GM19238 (cell line): ENCODE data around the gene MZT1.
"Not testable (repeated sequence)": the region's sequence is repeated elsewhere in the genome, so short reads cannot be mapped to it uniquely, and the experiment has no call there.

Experiments used
- DNase-seq: peaks from one replicate; pipeline ENCODE4 v3.0.0; 2011; ENCODE audit warnings: low spot score; ENCODE audit not compliant: insufficient read length

MZT1 gene, protein sequence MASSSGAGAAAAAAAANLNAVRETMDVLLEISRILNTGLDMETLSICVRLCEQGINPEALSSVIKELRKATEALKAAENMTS

DNA sequence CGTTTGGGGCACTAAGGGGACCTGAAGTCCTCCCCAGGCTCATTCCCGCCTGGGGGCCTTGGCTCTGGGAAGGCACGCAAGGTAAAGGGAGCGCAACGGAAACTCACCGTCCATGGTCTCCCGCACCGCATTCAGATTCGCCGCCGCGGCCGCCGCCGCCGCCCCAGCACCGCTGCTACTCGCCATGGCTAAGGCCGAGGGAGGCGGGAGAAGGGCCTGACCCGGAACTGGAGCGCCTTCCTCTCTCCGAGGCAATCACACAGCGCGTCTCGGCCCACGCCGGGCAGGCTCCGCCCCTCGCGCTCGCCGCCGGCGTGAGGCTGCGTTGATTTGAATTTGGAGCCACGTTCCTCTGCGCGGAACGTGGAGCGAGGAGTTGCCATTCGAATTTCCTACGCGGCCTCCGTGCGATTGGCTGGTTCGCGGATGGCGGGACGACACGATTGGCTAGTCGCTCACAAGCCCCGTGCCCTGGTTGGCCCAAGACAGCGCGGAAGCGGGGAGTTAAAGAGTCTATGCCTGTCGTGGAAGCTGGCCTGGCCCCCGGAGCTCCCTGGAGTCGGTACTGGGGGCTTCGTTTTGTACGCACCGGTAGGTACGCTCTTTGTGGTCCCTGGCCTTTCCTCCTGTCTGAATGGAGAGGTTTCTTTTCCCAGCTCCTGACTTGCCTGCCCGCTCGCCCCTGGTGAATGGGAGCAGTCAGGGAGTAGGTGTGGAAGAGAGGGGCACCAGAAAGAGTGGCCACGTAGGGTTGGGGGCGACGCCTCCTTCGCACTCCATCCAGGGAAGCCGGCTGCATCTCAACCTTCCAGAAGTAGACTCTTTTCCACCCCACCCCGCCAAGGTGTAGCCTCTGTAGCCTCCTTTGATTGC lies at the start of gene MZT1, which contains the start of gene BORA:
Gene MZT1 (minus strand): TSS at position 213 of the 873 bp plus-strand sequence. CDS start 27 bp downstream, at position 186.
Gene BORA (plus strand): TSS at position 507 of the 873 bp plus-strand sequence. CDS start 1,018 bp downstream, outside the sequence.
- peak; percentile 73 for DNase-seq

DNA sequence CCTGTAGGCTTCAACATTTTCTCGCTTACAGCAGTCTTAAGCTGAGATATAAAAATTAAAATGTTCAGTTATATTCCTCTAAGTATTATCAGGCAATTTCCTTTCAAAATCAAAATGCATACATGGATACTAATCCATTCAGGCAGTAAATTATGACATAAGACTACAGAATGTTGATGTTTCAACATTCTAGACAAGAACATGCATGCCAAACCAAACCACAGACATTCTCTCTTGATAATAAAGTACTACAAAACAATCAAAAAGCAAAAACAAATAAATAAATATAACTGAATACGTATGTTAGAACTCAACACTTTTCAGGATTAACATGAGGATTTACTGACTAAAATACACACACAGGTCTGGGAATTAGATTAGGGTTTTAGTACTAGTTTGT lies 46.6 kb upstream of the MZT1 start:
- DNase-seq, result no peak

DNA sequence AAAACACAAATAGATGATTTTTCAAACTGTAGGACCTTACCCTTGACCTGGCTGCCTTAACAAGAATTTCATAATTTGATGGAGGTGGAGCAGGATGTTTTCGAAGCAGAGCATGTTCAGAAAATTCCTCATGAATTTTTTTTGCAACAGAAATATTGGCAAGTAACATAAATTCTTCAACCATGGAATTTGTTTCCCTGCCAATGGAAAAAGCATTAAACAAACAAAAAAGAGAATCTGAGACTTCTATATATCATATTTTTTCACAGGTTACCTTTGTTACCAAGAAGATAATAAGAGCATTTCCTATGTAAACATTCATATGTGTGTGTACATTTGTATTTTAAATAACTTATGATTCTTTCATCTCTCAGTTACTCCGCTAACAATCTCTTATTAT lies 36.0 kb upstream of the MZT1 start:
- no peak for DNase-seq

DNA sequence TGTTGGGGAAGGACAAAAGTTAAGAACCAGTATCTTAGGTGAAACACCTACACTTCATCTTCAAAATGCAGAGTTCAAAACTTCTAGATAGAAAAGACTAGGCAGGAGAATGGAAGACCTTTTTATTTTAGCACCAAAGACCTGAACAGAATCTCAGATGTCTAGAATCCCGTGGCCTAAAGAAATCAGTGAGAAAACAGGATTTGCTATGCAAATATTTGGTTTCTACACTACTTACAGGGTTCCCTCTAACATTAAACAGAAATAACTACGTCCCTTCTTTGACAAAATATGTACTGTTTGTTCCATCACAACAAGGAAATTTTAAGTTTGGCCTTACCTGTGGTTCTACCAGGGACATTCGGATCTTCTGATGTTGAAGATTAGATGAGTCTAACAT lies 32.8 kb upstream of the MZT1 start:
- no peak for DNase-seq

DNA sequence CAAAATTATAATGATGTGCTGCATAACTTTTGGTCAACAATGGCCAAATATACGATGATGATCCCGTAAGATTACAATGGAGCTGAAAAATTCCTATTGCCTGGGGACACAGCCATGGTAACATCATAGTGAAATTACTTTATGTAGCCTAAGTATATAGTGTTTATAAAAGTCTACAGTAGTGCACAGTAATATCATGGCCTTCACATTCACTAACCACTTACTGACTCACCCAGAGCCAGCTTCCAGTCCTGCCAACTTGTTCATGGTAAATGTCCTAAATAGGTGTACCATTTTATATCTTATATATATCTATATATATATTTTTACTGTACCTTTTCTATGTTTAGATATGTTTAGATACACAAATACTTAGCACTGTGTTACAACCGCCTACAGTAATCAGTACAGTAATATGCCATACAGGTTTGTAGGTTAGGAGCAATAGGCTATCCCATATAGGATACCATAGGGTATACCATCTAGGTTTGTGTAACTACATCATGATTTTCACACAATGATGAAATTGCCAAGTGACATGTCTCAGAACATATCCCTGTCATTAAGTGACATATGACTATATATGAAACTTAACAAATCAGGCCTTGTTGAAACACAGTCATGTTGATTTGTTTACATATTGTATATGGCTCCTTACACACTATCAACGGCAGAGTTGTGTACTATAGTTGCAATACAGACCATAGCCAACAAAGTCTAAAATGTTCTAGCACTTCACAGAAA lies 30.5 kb upstream of the MZT1 start:
- no peak for DNase-seq

DNA sequence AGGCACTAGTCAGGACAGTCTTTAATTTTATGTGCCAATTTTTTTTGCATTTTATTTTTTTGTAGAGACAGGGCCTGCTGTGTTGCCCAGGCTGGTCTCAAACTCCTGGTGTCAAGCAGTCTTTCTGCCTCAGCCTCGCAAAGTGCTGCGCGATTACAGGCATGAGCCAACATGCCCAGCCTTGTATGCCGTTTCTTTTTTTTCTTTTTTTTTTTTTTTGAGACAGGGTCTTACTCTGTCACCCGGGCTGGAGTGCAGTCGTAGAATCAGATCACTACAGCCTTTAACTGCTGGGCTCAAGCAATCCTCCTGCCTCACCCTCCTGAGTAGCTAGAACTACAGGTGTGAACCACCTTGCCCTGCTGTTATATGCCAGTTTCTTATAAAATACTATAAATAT lies 26.7 kb upstream of the MZT1 start:
- DNase-seq, result no peak

DNA sequence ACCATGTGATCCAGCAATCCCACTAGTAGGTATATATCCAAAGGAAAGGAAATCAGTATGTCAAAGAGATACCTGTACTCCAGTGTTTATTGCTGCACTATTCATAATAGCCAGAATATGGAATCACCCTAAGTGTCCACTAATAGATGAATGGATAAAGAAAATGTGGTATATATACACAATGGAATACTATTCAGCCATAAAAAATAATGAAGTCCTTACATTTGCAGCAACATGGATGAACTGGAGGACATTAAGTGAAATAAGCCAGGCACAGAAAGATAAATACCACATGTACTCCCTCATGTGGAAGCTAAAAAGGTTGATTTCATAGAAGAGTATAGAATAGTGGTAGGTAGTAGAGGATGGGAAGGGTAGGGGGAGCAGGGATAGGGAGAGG lies 23.8 kb upstream of the MZT1 start:
- DNase-seq, result no peak

DNA sequence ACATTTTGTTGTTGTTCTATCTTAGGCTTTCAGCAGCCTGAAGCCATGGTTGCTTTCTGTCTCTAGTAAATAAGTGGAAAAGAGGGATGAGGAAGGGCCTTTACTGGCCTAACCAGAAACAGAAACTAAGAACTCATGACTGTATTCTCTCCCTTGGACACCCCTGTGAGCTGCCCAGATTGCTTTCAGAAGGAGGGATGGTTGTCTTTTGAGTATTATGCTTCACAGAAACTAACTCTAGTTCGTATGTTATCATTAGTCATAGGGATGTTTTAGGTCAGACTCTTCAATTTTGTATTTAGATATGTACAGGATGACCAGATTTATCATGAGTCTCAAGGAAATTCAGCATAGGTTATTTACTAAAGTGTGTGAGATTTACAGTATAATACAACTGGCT lies 17.8 kb upstream of the MZT1 start:
- DNase-seq, result no peak

DNA sequence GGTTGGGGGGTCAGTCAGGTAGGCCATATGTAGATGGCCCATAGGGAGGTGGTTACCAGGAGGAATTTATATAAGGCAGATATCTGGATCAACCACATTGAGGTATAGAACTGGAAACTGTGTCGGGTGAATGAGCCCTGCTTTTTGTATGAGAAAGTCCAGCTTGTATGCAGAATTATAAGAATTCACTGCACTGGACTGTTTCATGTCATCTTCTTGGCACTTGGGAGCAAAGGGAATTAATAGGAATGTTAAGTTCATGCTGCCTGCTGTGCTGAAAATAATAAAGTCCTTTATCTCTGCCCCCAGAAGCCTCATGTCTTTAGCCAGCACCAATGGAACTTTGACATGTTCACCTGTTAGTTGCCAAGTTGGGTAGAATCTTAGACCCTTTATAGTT lies 12.6 kb upstream of the MZT1 start:
- no peak for DNase-seq

DNA sequence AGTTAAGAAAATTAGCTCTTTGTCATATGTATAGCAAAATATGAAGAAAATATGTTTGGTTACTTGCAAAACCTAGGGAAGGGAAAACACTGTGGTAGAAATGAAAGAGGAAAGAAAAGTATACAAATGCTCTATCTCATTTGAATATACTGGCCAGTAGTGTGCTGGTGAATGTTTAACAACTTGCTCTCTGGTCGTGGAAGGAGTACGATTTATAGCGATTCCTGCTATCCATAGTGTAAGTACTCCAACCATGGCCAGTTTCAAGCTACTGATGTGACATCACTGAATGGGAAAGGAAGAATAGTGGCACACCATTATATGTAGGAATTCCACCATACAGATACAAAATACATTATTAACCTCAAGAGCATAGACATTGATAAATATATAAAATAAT lies 9.6 kb upstream of the MZT1 start:
- no peak for DNase-seq

DNA sequence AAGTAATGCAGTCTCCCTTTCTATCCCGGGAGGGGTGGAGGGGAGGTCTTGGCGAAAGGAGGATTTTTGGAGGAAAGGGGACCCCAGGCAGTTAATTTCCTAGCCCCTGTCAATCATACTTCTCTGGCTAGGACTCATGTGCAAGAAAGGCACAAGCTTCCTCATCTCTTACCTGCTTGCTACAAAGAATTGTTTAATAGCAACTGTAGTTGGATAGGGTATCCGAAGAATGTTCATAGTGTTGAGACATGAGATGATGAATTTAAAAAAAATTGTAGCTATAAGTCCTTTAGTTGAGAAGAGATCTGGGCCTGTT lies 819 bp upstream of the MZT1 start:
- DNase-seq, result no peak

DNA sequence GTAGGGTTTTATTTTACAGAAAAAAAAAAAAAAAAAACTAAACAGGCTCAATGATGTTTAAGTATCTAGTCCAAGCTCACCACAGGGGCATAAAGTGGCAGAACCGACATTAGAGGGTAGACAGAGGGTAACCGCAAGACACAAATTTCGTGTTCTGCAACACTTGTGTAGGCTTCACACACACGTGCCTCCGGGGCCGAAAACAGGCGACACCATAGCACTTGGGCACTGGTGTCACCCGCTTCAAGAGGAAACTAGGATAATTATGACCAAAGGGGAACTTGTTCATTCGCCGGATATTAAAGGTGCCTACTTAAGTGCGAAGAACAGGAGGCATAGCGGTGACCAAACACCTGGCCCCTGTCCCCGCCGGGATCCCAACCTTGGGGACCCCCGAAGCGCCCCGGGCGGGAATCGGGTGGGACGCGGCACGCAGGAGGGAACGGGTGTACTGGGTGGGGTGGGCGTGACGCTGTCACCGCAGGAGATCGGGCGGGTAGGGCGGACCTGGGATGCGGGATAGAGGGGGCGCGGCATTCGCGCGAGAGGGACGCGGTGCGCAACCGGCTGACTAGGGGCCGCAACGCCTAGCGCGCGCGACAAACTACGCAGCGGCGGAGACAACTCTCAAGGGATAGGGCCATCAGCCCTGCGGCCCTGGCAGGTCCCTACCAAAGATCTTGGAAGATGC lies 558 bp downstream of the MZT1 start:
- DNase-seq, result peak; percentile 1

DNA sequence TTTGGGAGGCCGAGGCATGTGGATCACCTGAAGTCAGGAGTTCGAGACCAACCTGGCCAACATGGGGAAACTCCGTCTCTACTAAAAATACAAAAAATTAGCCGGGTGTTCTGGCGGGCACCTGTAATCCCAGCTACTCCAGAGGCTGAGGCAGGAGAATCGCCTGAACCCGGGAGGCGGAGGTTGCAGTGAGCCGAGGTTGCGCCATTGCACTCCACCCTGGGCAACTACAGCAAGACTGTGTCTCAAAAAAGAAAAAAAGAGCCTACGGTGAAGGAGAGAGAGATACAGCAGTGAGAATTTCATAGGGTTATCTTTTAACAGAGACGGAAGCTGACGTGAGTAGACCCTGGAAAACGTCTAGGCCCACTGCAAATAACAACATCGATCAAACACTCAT lies 1.2 kb downstream of the MZT1 start:
- DNase-seq, result not testable (repeated sequence)

DNA sequence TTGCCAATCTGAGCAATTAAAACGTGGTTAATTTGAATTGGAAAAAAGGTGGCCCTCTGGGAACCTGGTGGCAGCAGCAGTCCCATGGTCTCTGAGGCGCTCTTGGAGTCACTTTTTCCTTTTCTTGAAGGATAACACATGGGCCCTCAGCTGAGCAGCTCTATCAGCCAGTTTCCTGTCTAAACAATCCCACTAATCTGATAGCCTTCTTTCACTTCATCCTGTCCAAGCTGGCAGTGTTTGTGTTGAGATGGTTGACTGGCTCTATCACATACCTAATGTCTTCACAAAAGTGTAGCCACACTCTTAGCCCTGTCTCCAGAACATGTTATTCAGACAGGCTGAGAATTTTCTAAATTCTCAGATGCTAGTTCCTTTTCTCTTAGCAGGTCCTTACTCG lies 10.7 kb downstream of the MZT1 start:
- no peak for DNase-seq

DNA sequence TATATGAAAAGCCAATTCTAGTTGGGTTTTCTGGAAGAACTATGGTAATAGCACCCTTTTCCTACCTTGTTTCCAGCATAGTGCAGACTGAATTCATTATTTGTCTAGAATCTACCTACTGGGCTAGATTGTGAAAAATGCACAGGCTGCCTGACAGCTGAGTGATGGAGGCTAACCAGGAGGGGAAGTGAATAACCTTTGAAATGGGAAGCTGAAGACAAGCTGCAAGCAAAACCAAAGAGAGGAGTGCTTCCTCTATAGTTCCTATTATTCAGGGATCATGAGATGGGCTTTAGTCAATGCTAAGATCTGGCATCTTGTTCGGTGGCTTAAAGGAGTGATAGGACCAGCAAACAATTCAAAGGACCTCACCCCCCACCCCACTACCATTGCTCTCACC lies 26.9 kb downstream of the MZT1 start:
- DNase-seq, result no peak

DNA sequence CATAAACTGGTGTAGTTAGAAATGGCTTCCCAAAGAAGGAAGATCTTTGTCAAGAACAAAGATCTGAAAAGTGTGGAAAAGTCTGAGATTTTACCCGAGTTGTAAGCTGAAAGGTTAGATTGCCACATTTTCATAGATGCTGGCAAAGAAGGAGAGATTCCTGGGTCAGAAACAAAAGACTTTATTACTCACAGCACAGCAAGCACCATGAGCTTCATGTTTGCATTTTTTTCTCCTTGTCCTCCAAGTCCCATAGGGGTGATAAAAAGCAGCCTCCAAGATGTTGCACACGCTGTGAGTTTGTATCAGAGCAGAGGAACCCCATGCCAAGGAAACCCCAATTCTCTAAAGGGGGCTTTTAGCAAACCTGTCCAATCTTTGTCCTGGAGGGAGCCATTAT lies 29.3 kb downstream of the MZT1 start:
- no peak for DNase-seq

DNA sequence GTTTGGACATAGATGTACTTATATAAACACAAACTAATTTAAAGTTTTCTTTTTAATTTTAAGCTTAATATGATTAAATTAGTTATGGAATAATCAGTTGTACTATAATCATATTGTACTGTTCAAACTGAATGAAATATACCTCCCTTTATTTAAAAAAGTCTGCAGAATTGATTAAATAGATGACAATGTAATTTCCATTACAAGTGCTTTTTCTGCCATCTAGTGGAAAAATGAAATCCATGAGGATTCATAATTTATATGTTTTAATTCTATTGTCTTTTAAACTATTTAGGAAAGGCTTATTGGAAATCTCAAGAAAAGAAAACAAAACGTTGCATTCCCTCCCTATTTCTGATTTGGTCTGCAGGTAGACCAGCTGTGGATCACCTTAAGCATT lies 30.9 kb downstream of the MZT1 start:
- DNase-seq, result no peak

DNA sequence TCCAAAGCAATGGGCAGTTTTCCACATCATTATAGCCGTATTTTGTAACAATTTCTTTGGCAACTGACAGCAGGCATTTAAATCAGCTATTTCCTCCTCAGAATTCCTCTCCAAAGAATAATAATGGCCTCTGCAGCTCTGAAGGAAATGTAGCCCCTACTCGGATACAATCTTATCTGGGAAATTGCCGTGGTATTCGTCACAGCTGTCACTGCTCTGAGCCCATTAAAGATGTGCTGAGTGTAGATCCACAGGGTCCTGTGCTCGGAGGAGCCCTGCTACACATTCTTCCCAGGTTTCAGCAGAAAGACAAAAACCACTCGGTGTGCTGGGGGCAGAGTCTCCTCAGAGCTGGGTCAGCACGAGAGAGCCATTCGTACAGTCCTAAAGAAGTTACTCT lies 33.1 kb downstream of the MZT1 start:
- no peak for DNase-seq

DNA sequence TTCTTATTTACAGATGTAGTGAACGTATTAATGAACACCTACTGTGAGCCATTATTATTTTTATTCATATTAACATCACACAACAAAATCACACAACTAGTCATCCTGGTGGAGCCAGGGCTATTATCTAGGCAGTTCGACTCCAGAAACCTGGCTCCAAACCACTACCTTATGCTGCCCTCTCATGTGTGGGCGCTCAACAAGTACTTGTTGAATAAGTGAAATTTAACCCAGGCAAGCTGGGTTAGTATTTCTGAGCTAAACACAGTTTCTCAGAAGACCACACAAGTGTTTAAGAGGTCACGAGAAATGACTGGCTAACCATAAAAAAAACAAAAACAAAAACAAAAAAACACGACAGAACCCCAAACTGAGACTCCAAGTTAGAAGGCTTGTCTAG lies 33.6 kb downstream of the MZT1 start:
- no peak for DNase-seq

DNA sequence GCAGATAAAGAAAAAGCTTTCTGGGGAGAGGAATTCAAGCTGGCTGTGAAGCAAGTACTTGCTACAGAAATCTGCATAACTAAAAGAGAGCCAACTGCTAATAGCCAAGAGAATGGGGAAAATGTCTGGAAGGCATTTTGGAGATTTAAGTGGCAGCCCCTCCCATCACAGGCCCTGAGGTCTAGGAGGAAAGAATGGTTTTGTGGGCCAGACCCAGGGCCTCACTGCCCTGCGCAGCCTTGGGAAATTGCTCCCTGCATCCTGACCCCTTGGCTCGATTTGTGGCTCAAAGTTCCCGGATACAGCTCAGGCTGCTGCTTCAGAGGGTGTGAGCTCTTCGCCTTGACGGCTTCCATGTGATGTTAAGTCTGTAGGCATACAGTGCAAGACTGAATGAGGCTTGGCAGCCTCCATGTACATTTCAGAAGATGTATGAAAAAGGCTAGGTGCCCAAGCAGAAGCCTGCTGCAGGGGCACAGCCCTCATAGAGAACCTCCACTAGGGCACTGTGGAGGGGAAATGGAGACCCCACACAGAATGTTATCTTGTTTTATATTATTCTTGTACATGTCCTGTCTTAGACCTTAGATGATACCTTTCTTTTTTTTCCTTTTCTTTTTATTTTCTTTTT lies 34.4 kb downstream of the MZT1 start:
- DNase-seq, result no peak

DNA sequence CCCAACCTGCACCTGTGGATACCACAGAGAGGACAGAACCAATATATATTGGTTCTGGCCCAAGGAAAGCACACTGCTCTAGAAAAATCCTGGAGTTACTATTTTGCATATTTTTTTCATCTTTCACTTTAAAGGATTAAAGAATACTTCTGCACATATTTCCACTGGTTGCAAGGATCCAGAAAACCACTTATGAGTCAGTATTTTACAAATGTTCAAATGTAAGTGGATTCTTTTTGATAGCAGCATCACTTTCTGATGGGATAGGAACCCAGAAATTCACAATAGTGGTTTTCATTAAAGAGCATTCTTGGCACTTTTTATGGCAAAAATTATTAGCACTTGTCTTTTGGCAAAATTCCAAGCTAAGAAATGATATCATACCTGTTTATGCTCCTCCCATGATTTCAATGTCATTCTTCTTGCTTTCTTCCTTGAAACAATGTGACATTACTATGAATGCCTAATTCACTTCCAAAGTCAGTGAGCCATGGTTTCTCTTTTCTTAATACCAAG lies 38.2 kb downstream of the MZT1 start:
- DNase-seq, result no peak
